Measurements from ENCODE around the gene KLHL35.
"Not testable (repeated sequence)": the region's sequence is repeated elsewhere in the genome, so short reads cannot be mapped to it uniquely, and the experiment has no call there.

Gene KLHL35

GRCh38 chr11:75428989-75429640 is 3.9 kb downstream of the KLHL35 start:
- no peak for DNase-seq (ENCODE audit: low read depth, low spot score)
- no peak overlapping the region for H3K4me3 ChIP-seq (ENCODE audit: low read length)

GRCh38 chr11:75428281-75428724 is 4.7 kb downstream of the KLHL35 start:
- H3K4me3 ChIP-seq (ENCODE audit: low read length), result no peak overlapping the region
- DNase-seq (ENCODE audit: low read depth, low spot score), result no peak

- no peak for DNase-seq (ENCODE audit: low read depth, low spot score)
These were observed 5.8 kb downstream of the KLHL35 start for GRCh38 chr11:75427181-75427580.

GRCh38 chr11:75426720-75427086 is 6.3 kb downstream of the KLHL35 start:
- DNase-seq (ENCODE audit: low read depth, low spot score), result no peak
- no peak overlapping the region for H3K4me3 ChIP-seq (ENCODE audit: low read length)

More at GRCh38 chr11:75427181-75427580, 5.8 kb downstream of the KLHL35 start:
- H3K4me3 ChIP-seq (ENCODE audit: low read length), result no peak overlapping the region

GRCh38 chr11:75425422-75425821 is 7.6 kb downstream of the KLHL35 start:
- DNase-seq (ENCODE audit: low read depth, low spot score), result no peak

GRCh38 chr11:75424396-75424795 is 8.6 kb downstream of the KLHL35 start:
- DNase-seq (ENCODE audit: low read depth, low spot score), result no peak

More at GRCh38 chr11:75425422-75425821, 7.6 kb downstream of the KLHL35 start:
- H3K4me3 ChIP-seq (ENCODE audit: low read length), result no peak overlapping the region

GRCh38 chr11:75423721-75424120 is 9.3 kb downstream of the KLHL35 start:
- DNase-seq (ENCODE audit: low read depth, low spot score), result no peak
- no peak overlapping the region for H3K4me3 ChIP-seq (ENCODE audit: low read length)

More at GRCh38 chr11:75424396-75424795, 8.6 kb downstream of the KLHL35 start:
- no peak overlapping the region for H3K4me3 ChIP-seq (ENCODE audit: low read length)

- H3K4me3 ChIP-seq (ENCODE audit: low read length), result no peak overlapping the region
- DNase-seq (ENCODE audit: low read depth, low spot score), result no peak
These were observed 10.5 kb downstream of the KLHL35 start for GRCh38 chr11:75422248-75423231.

GRCh38 chr11:75421902-75422247 is 11.1 kb downstream of the KLHL35 start:
- DNase-seq (ENCODE audit: low read depth, low spot score), result no peak
- no peak overlapping the region for H3K4me3 ChIP-seq (ENCODE audit: low read length)

- H3K4me3 ChIP-seq (ENCODE audit: low read length), result no peak overlapping the region
- DNase-seq (ENCODE audit: low read depth, low spot score), result no peak
These were observed 11.9 kb downstream of the KLHL35 start for GRCh38 chr11:75421035-75421602.

- DNase-seq (ENCODE audit: low read depth, low spot score), result no peak
These were observed 12.6 kb downstream of the KLHL35 start for GRCh38 chr11:75420224-75421034.

GRCh38 chr11:75413864-75414263 is 19.1 kb downstream of the KLHL35 start:
- no peak for DNase-seq (ENCODE audit: low read depth, low spot score)
- H3K4me3 ChIP-seq (ENCODE audit: low read length), result no peak overlapping the region

More at GRCh38 chr11:75420224-75421034, 12.6 kb downstream of the KLHL35 start:
- H3K4me3 ChIP-seq (ENCODE audit: low read length), result no peak overlapping the region

- H3K4me3 ChIP-seq (ENCODE audit: low read length); DNase-seq (ENCODE audit: low read depth, low spot score): not testable (repeated sequence)
These were observed 19.9 kb downstream of the KLHL35 start for GRCh38 chr11:75413146-75413545.

GRCh38 chr11:75409971-75410370 is 23.0 kb downstream of the KLHL35 start:
- not testable (repeated sequence) for H3K4me3 ChIP-seq (ENCODE audit: low read length); DNase-seq (ENCODE audit: low read depth, low spot score)

- DNase-seq (ENCODE audit: low read depth, low spot score), result no peak
- no peak overlapping the region for H3K4me3 ChIP-seq (ENCODE audit: low read length)
These were observed 24.1 kb downstream of the KLHL35 start for GRCh38 chr11:75408957-75409219.

- DNase-seq (ENCODE audit: low read depth, low spot score), result no peak
- H3K4me3 ChIP-seq (ENCODE audit: low read length), result no peak overlapping the region
These were observed 26.6 kb downstream of the KLHL35 start for GRCh38 chr11:75406338-75406777.

- no peak for DNase-seq (ENCODE audit: low read depth, low spot score)
- H3K4me3 ChIP-seq (ENCODE audit: low read length), result no peak overlapping the region
These were observed 28.9 kb downstream of the KLHL35 start for GRCh38 chr11:75403983-75404658.

GRCh38 chr11:75403037-75403436 is 30.0 kb downstream of the KLHL35 start:
- no peak for DNase-seq (ENCODE audit: low read depth, low spot score)
- no peak overlapping the region for H3K4me3 ChIP-seq (ENCODE audit: low read length)

Measured in Jurkat, Clone E6-1 (cell line).